ENCODE results near the gene CELSR1.

DNA sequence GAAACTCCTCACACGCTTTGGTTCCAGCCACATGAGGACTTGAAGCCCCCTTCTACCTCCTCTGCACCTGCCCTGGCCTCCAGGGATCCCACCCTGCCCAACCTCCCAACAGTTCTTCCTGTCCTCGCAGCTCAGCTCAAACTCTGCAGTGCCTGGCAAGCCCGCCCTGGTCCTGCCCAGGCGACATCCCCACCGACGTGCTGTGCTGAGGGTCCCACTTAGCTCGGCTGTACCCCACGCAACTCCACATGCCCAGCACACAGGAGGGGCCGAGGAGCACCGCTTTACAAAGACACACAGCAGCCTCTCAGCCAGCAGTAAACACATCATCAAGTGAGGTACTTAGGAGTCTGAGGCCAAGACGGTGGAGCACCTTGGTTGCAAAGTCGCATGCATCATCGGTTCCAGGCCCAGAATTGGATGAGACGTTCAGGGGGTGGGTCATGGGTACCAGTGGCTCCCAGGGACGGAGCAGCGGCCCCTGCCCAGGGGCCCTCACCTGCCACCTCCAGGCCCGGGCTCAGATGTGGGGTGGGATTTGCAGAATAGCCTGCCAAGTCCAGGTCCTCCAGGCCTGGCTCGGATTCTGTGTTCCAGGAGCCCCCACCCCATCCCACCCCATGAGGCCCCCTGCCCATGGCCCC is 72.6 kb downstream of the CELSR1 start:
- TF ChIP-seq POLR2A (IDR thresholded peaks at IDR 0.05) = no peak
- TF ChIP-seq, protein P1, sequence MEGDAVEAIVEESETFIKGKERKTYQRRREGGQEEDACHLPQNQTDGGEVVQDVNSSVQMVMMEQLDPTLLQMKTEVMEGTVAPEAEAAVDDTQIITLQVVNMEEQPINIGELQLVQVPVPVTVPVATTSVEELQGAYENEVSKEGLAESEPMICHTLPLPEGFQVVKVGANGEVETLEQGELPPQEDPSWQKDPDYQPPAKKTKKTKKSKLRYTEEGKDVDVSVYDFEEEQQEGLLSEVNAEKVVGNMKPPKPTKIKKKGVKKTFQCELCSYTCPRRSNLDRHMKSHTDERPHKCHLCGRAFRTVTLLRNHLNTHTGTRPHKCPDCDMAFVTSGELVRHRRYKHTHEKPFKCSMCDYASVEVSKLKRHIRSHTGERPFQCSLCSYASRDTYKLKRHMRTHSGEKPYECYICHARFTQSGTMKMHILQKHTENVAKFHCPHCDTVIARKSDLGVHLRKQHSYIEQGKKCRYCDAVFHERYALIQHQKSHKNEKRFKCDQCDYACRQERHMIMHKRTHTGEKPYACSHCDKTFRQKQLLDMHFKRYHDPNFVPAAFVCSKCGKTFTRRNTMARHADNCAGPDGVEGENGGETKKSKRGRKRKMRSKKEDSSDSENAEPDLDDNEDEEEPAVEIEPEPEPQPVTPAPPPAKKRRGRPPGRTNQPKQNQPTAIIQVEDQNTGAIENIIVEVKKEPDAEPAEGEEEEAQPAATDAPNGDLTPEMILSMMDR (IDR thresholded peaks at IDR 0.05) = no peak

Data from lower leg skin (tissue), 3 donors.